ENCODE measurements around the gene PEPD. TPM values are rescaled to one million over a fixed set of nuclear protein-coding genes. Genes with fewer than 3 reads are reported as not detected.
A peak's percentile ranks its signal among the peaks of the same experiment; 100 is the strongest.

Gene PEPD
- total and polyA plus RNA-seq, 4 donors, result 37.3 to 211 (median 117) TPM

DNA sequence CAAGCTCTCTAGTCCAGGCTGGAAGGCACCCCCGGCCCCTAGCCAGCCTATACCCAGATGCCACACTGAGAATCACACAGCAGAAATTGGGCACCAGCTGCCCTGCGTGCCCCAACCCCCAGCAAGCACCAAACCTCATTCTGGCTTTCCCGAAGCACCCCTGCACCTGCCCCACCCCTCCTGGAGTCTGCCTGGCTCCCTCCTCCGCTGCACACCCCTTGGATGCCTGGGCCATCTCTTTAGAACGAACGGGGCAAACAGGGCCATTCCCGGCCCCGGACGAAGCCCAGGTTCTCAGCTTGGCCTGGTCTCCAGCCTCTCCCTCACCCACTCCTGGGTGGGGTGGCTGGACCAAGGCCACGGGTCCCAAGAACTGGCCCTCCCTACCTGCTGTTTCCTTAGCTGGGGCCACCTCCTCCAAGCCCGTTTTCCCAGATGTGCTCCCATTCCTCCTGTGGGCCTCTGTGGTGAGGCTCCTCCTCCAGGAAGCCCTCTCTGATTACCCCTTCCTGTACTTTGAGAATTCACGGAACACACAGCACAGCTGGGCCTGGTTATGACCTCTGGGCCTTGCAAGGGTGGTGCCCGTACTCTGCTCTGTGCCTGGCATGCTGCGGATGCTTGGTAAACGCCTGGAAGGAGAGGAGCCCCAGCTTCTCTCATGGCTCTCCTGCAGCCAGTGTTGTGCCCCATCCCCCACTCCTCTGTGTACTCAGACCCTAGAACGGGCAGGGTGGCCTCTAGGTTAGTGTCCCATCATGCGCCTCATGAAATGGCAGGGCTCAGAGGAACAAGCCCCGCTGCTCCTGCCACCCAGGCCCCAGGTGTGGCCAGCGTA, 126.6 kb downstream of the PEPD start:
- H3K4me3 ChIP-seq (ENCODE audit: low read depth in 1 of 3, low read length in 3 of 3), result no peak overlapping the region
- peaks cover 71 to 98% (median 83%) of the 10 kb centered on the region in 4 donors for H3K4me1 ChIP-seq (ENCODE audit: control insufficient read depth in 4 of 4, insufficient read depth in 4 of 4, low read length in 3 of 4)
- 53% methylated on average over 19 of the region's 19 CpGs for WGBS
- H3K36me3 ChIP-seq (ENCODE audit: control insufficient read depth in 4 of 4, insufficient read depth in 3 of 4, low read depth in 1 of 4, low read length in 3 of 4), result no peaks in the 10 kb centered on the region
- H3K9ac ChIP-seq (ENCODE audit: low read depth in 1 of 2, low read length in 2 of 2), result peak overlapping the region in 1 of 2 donors; percentile 13
- no peak for DNase-seq (ENCODE audit: low spot score)
- TF ChIP-seq FOXA1 (IDR thresholded peaks at IDR 0.05) (no peak), NR2F2 (IDR thresholded peaks at IDR 0.05) (peak; percentile 56), HNF4A (conservative IDR thresholded peaks at IDR 0.05) (no peak), YY1 (IDR thresholded peaks at IDR 0.05) (no peak), JUND (IDR thresholded peaks at IDR 0.05) (no peak)
- TF ChIP-seq, protein P1, sequence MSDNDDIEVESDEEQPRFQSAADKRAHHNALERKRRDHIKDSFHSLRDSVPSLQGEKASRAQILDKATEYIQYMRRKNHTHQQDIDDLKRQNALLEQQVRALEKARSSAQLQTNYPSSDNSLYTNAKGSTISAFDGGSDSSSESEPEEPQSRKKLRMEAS (IDR thresholded peaks at IDR 0.05), result no peak
- TF ChIP-seq, protein P2, sequence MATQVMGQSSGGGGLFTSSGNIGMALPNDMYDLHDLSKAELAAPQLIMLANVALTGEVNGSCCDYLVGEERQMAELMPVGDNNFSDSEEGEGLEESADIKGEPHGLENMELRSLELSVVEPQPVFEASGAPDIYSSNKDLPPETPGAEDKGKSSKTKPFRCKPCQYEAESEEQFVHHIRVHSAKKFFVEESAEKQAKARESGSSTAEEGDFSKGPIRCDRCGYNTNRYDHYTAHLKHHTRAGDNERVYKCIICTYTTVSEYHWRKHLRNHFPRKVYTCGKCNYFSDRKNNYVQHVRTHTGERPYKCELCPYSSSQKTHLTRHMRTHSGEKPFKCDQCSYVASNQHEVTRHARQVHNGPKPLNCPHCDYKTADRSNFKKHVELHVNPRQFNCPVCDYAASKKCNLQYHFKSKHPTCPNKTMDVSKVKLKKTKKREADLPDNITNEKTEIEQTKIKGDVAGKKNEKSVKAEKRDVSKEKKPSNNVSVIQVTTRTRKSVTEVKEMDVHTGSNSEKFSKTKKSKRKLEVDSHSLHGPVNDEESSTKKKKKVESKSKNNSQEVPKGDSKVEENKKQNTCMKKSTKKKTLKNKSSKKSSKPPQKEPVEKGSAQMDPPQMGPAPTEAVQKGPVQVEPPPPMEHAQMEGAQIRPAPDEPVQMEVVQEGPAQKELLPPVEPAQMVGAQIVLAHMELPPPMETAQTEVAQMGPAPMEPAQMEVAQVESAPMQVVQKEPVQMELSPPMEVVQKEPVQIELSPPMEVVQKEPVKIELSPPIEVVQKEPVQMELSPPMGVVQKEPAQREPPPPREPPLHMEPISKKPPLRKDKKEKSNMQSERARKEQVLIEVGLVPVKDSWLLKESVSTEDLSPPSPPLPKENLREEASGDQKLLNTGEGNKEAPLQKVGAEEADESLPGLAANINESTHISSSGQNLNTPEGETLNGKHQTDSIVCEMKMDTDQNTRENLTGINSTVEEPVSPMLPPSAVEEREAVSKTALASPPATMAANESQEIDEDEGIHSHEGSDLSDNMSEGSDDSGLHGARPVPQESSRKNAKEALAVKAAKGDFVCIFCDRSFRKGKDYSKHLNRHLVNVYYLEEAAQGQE (IDR thresholded peaks at IDR 0.05), result no peak
- TF ChIP-seq, protein P3, sequence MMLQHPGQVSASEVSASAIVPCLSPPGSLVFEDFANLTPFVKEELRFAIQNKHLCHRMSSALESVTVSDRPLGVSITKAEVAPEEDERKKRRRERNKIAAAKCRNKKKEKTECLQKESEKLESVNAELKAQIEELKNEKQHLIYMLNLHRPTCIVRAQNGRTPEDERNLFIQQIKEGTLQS (IDR thresholded peaks at IDR 0.05), result no peak
- peak overlapping the region; percentile 90 to 91 for H3K27ac ChIP-seq (ENCODE audit: low read depth in 1 of 2, low read length in 2 of 2)
- H3K9me3 ChIP-seq (ENCODE audit: control insufficient read depth in 4 of 4, low read length in 3 of 4), result no peaks in the 10 kb centered on the region
- H3K27me3 ChIP-seq (ENCODE audit: control insufficient read depth in 4 of 4, insufficient read depth in 4 of 4, low read length in 3 of 4), result no peaks in the 10 kb centered on the region

DNA sequence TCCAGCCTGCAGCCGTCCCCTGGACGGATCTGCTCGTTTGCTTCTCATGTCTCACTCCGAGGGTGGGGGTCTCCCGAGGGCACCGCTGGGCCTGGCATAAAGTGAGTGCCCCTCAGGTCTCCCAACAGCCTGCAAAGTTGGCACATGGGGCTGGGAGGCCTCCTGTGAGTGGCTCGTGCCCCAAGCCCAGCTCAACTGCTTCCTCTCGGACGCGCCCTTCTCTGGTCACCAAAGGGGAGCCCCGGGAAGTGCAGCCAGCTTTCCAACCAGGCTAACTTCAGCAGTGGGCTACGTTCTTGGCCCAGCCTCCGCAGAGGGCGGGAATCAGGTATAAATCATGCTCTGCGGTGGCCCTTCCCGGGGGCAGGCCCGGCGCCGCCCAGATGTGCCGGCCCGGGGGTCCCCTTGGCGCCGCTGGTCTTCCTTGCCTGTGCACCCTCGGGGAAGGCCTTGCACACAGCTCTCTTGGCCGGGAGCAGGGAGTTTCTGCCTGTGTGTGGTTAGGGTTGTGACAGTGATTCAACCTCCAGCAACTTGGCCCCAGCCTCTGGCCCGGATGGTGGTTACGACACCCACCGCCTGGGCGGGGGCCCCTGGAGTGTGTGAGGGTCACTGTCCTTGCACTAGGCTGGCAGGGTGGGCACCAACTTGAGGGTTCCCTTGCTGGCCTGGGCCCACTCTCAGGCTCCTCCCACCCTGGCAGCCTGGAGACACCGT, 127.4 kb downstream of the PEPD start:
- peak; percentile 56 for DNase-seq (ENCODE audit: low spot score)
- no peaks in the 10 kb centered on the region for H3K36me3 ChIP-seq (ENCODE audit: control insufficient read depth in 4 of 4, insufficient read depth in 3 of 4, low read depth in 1 of 4, low read length in 3 of 4)
- no peak overlapping the region for H3K4me3 ChIP-seq (ENCODE audit: low read depth in 1 of 3, low read length in 3 of 3)
- peaks cover 68 to 98% (median 84%) of the 10 kb centered on the region in 4 donors for H3K4me1 ChIP-seq (ENCODE audit: control insufficient read depth in 4 of 4, insufficient read depth in 4 of 4, low read length in 3 of 4)
- H3K27ac ChIP-seq (ENCODE audit: low read depth in 1 of 2, low read length in 2 of 2), result peak overlapping the region; percentile 90 to 91
- WGBS, result 36% methylated on average over 30 of the region's 30 CpGs
- no peaks in the 10 kb centered on the region for H3K9me3 ChIP-seq (ENCODE audit: control insufficient read depth in 4 of 4, low read length in 3 of 4)
- no peaks in the 10 kb centered on the region for H3K27me3 ChIP-seq (ENCODE audit: control insufficient read depth in 4 of 4, insufficient read depth in 4 of 4, low read length in 3 of 4)
- H3K9ac ChIP-seq (ENCODE audit: low read depth in 1 of 2, low read length in 2 of 2), result peak overlapping the region in 1 of 2 donors; percentile 13
- TF ChIP-seq, protein P2 (IDR thresholded peaks at IDR 0.05), result peak; percentile 50
- TF ChIP-seq FOXA1 (IDR thresholded peaks at IDR 0.05) (no peak), HNF4G (IDR thresholded peaks at IDR 0.05) (no peak), FOXA2 (IDR thresholded peaks at IDR 0.05) (no peak), YY1 (IDR thresholded peaks at IDR 0.05) (peak; percentile 33), NR2F2 (IDR thresholded peaks at IDR 0.05) (no peak), EGR1 (IDR thresholded peaks at IDR 0.05; ENCODE audit: low read depth in 2 of 2) (no peak), JUND (IDR thresholded peaks at IDR 0.05) (no peak), RAD21 (IDR thresholded peaks at IDR 0.05) (peak in 1 of 2 donors; percentile 8), HNF4A (conservative IDR thresholded peaks at IDR 0.05) (peak in 1 of 2 donors; percentile 59), RXRA (IDR thresholded peaks at IDR 0.05) (peak; percentile 66 to 73), TAF1 (conservative IDR thresholded peaks at IDR 0.05) (peak; percentile 65)
- TF ChIP-seq, protein P4, sequence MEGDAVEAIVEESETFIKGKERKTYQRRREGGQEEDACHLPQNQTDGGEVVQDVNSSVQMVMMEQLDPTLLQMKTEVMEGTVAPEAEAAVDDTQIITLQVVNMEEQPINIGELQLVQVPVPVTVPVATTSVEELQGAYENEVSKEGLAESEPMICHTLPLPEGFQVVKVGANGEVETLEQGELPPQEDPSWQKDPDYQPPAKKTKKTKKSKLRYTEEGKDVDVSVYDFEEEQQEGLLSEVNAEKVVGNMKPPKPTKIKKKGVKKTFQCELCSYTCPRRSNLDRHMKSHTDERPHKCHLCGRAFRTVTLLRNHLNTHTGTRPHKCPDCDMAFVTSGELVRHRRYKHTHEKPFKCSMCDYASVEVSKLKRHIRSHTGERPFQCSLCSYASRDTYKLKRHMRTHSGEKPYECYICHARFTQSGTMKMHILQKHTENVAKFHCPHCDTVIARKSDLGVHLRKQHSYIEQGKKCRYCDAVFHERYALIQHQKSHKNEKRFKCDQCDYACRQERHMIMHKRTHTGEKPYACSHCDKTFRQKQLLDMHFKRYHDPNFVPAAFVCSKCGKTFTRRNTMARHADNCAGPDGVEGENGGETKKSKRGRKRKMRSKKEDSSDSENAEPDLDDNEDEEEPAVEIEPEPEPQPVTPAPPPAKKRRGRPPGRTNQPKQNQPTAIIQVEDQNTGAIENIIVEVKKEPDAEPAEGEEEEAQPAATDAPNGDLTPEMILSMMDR (IDR thresholded peaks at IDR 0.05; ENCODE audit: low read depth, low read length, missing input control), result no peak
- TF ChIP-seq, protein P1 (IDR thresholded peaks at IDR 0.05), result no peak
- TF ChIP-seq, protein P3 (IDR thresholded peaks at IDR 0.05), result peak; percentile 30
- TF ChIP-seq, protein P5, sequence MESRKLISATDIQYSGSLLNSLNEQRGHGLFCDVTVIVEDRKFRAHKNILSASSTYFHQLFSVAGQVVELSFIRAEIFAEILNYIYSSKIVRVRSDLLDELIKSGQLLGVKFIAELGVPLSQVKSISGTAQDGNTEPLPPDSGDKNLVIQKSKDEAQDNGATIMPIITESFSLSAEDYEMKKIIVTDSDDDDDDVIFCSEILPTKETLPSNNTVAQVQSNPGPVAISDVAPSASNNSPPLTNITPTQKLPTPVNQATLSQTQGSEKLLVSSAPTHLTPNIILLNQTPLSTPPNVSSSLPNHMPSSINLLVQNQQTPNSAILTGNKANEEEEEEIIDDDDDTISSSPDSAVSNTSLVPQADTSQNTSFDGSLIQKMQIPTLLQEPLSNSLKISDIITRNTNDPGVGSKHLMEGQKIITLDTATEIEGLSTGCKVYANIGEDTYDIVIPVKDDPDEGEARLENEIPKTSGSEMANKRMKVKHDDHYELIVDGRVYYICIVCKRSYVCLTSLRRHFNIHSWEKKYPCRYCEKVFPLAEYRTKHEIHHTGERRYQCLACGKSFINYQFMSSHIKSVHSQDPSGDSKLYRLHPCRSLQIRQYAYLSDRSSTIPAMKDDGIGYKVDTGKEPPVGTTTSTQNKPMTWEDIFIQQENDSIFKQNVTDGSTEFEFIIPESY (IDR thresholded peaks at IDR 0.05), result no peak

Data from liver (tissue), 9 donors.